GM23338 (cell line): ENCODE measurements around the gene INPP5K. TPM values are rescaled to one million over a fixed set of nuclear protein-coding genes. Genes with fewer than 3 reads are reported as not detected.

Experiments
- ATAC-seq: fragments of 200-7000 bp; cut with Tn5 transposase; 3 replicates; pipeline ENCODE4 v1.9.1; 2020
- DNase-seq: peaks from one replicate; pipeline ENCODE4 v3.0.0-alpha.2; 2015; ENCODE audit warnings: low spot score
- H2AFZ ChIP-seq: fragments of 200-600 bp; sonication (generic); 2 replicates; pipeline ENCODE4 v1.8.0; 2016; ENCODE audit warnings: antibody characterized with exemption, mild to moderate bottlenecking, moderate library complexity
- H3F3A ChIP-seq: fragments of 200-600 bp; sonication (generic); replicated peaks from 2 replicates; pipeline ENCODE4 v1.8.0; 2017; ENCODE audit warnings: antibody characterized with exemption, mixed run types, low read depth
- H3K27ac ChIP-seq: fragments of 200-600 bp; sonication (generic); 2 replicates; pipeline ENCODE4 v1.6.1; 2016; ENCODE audit warnings: low read depth
- H3K27me3 ChIP-seq: fragments of 200-600 bp; sonication (generic); 2 replicates; pipeline ENCODE4 v1.8.0; 2016; ENCODE audit warnings: mild to moderate bottlenecking, mixed run types, moderate library complexity; ENCODE audit not compliant: insufficient read depth
- H3K36me3 ChIP-seq: fragments of 200-600 bp; sonication (generic); 2 replicates; pipeline ENCODE4 v1.8.0; 2016; ENCODE audit warnings: mild to moderate bottlenecking; ENCODE audit not compliant: insufficient read depth
- H3K4me1 ChIP-seq: fragments of 200-600 bp; sonication (generic); 2 replicates; pipeline ENCODE4 v1.8.0; 2016; ENCODE audit warnings: mild to moderate bottlenecking, moderate library complexity; ENCODE audit not compliant: insufficient read depth
- H3K4me2 ChIP-seq: fragments of 200-600 bp; sonication (generic); 2 replicates; pipeline ENCODE4 v1.7.1; 2017; ENCODE audit warnings: mixed run types
- H3K4me3 ChIP-seq: fragments of 200-600 bp; sonication (generic); 2 replicates; pipeline ENCODE4 v1.6.1; 2016; ENCODE audit warnings: mixed run types
- H3K79me2 ChIP-seq: fragments of 200-600 bp; sonication (generic); replicated peaks from 2 replicates; pipeline ENCODE4 v1.8.0; 2017; ENCODE audit warnings: mild to moderate bottlenecking; ENCODE audit not compliant: insufficient read depth
- H3K9me2 ChIP-seq: fragments of 200-600 bp; sonication (generic); 2 replicates; pipeline ENCODE4 v1.8.0; 2017; ENCODE audit not compliant: insufficient read depth
- H4K20me1 ChIP-seq: fragments of 200-600 bp; sonication (generic); replicated peaks from 2 replicates; pipeline ENCODE4 v1.8.0; 2017; ENCODE audit warnings: mild to moderate bottlenecking; ENCODE audit not compliant: insufficient read depth
- H3K27ac Mint-ChIP-seq: 2 replicates; pipeline ENCODE4 v1.8.0; 2020; ENCODE audit warnings: inconsistent platforms, mild to moderate bottlenecking, moderate library complexity, mixed read lengths
- H3K27me3 Mint-ChIP-seq: 3 replicates; pipeline ENCODE4 v1.8.0; 2022; ENCODE audit warnings: low read depth, mild to moderate bottlenecking, moderate library complexity, mixed read lengths, inconsistent platforms; ENCODE audit not compliant: insufficient read depth, poor library complexity
- H3K36me3 Mint-ChIP-seq: 3 replicates; pipeline ENCODE4 v1.8.0; 2021; ENCODE audit warnings: low read depth, mild to moderate bottlenecking, inconsistent platforms, moderate library complexity, mixed read lengths
- H3K4me1 Mint-ChIP-seq: 3 replicates; pipeline ENCODE4 v1.8.0; 2020; ENCODE audit warnings: mild to moderate bottlenecking, inconsistent platforms, mixed read lengths
- H3K4me3 Mint-ChIP-seq: 3 replicates; pipeline ENCODE4 v1.8.0; 2021; ENCODE audit warnings: moderate library complexity, mild to moderate bottlenecking, inconsistent platforms, mixed read lengths
- H3K9me3 Mint-ChIP-seq: 3 replicates; pipeline ENCODE4 v1.8.0; 2020; ENCODE audit warnings: moderate library complexity, mild to moderate bottlenecking, inconsistent platforms, mixed read lengths
- CREB1 ChIP-seq: fragments of 250-450 bp; sonication (Bioruptor Pico); IDR thresholded peaks from 2 replicates; pipeline ENCODE4 v1.5.0; 2020; ENCODE audit warnings: low read depth, mild to moderate bottlenecking, moderate library complexity
- EZH2 ChIP-seq: fragments of 200-600 bp; sonication (generic); IDR thresholded peaks from one replicate; pipeline ENCODE4 v1.8.0; 2017; ENCODE audit warnings: antibody characterized with exemption, mild to moderate bottlenecking, low read depth; ENCODE audit not compliant: unreplicated experiment
- JUNB ChIP-seq: IDR thresholded peaks from one replicate; pipeline ENCODE4 v1.6.1; 2016; ENCODE audit warnings: antibody characterized with exemption; ENCODE audit not compliant: unreplicated experiment
- NANOG ChIP-seq: IDR thresholded peaks from 2 replicates; pipeline ENCODE4 v1.6.1; 2016; ENCODE audit warnings: antibody characterized with exemption, borderline replicate concordance
- POLR2AphosphoS5 ChIP-seq: IDR thresholded peaks from 2 replicates; pipeline ENCODE4 v1.6.1; 2016; ENCODE audit warnings: antibody characterized with exemption, low read depth
- STAT1 ChIP-seq: IDR thresholded peaks from one replicate; pipeline ENCODE4 v1.6.1; 2016; ENCODE audit warnings: antibody characterized with exemption; ENCODE audit not compliant: unreplicated experiment
- ZNF114 ChIP-seq: fragments of 250-450 bp; sonication (Bioruptor Pico); IDR thresholded peaks from 2 replicates; pipeline ENCODE4 v1.5.0; 2020; ENCODE audit warnings: mild to moderate bottlenecking, moderate library complexity
- polyA plus RNA-seq: library from polyadenylated mRNA; unstranded; fragments of >200 nt; fragmentation: Nextera tagmentation; extraction: Ambion mirVana; gene quantifications from 2 replicates; pipeline ENCODE4 v1.2.1, GENCODE V29; 2016
- total RNA-seq: library from RNA; depleted of rRNA; stranded (reverse); fragments of >200 nt; shearing (Covaris generic); gene quantifications from 2 replicates; pipeline ENCODE4 v1.2.3, GENCODE V29; 2014
- TF ChIP-seq, protein P1 (sequence below): IDR thresholded peaks from 2 replicates; pipeline ENCODE4 v1.6.1; 2016; ENCODE audit warnings: antibody characterized with exemption

The INPP5K gene
- total and polyA plus RNA-seq, 2 experiments from 2014 or later = 8.4 to 29.7 TPM

DNA sequence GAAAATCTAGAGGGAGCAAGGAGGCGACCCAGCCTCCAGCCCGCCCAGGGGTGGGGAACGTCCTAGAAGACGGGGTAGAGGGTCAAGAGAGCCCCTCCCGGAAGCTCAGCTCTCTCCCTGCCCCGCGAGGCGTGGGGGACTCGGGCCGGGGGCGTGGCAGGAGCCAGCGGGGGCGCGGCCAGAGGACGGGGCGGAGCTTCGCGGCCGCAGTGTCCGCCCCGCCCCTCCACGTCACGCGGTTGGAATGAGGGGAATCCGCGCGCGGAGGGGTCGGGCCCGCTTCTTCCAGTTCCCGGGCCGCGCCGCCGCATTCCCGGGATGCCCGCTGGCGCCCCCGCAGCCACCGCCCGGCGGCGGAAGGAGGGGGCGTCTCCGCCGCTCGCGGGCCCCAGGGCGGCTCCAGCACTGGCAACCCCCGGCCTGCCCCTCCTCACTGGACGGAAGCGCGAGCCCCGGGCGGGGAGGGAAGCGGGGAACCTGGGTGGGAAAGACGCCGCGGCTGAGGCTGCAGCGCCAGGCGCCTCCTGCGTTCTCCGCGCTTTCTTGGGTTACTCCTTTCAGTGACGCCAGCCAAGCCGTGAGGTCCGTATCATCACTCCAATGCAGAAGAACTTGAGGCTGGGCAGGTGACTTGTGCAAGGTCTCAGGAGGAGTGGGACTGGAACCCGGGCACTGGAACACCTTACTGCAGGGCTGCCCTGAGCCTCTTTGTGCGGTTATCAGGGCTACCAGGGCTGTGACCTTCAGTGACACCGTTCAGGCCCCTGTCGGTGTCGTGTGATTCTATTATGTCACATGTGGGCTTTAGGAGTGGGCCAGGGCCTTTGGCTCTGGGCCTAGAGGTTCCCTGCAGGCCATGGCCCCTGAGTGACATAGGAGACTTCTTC, 28.2 kb downstream of the INPP5K start:
- Histone ChIP-seq H3K27me3 (peaks cover 46% of the 10 kb centered on the region), H3K9me2 (no peaks in the 10 kb centered on the region), H3K4me3 (peak overlapping the region; percentile 65), H3K79me2 (peaks cover 8% of the 10 kb centered on the region; the same call in 1 of the 2 replicates), H3K27ac (no peak overlapping the region), H4K20me1 (no peaks in the 10 kb centered on the region; the same call in 1 of the 2 replicates), H2AFZ (peak overlapping the region; percentile 78; the same call in 1 of the 2 replicates), H3K4me2 (peak overlapping the region; percentile 85), H3F3A (peaks cover 36% of the 10 kb centered on the region), H3K36me3 (no peaks in the 10 kb centered on the region), H3K4me1 (peaks cover 19% of the 10 kb centered on the region)
- DNase-seq (peak; percentile 90), ATAC-seq (peak; percentile 8)
- Mint-ChIP-seq H3K27me3 (peaks cover 50% of the 10 kb centered on the region), H3K27ac (no peak overlapping the region), H3K36me3 (peaks cover 8% of the 10 kb centered on the region; the same call in 1 of the 3 replicates), H3K4me3 (peak overlapping the region; percentile 78), H3K4me1 (peaks cover 34% of the 10 kb centered on the region), H3K9me3 (no peaks in the 10 kb centered on the region; the same call in 2 of the 3 replicates)
- peak; percentile 65 for TF ChIP-seq CREB1
- TF ChIP-seq, protein P1, sequence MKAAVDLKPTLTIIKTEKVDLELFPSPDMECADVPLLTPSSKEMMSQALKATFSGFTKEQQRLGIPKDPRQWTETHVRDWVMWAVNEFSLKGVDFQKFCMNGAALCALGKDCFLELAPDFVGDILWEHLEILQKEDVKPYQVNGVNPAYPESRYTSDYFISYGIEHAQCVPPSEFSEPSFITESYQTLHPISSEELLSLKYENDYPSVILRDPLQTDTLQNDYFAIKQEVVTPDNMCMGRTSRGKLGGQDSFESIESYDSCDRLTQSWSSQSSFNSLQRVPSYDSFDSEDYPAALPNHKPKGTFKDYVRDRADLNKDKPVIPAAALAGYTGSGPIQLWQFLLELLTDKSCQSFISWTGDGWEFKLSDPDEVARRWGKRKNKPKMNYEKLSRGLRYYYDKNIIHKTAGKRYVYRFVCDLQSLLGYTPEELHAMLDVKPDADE = no peak
- TF ChIP-seq STAT1 = no peak
- no peak for TF ChIP-seq NANOG
- peak; percentile 30; the same call in 1 of the 2 replicates for TF ChIP-seq POLR2AphosphoS5
- TF ChIP-seq JUNB = no peak

DNA sequence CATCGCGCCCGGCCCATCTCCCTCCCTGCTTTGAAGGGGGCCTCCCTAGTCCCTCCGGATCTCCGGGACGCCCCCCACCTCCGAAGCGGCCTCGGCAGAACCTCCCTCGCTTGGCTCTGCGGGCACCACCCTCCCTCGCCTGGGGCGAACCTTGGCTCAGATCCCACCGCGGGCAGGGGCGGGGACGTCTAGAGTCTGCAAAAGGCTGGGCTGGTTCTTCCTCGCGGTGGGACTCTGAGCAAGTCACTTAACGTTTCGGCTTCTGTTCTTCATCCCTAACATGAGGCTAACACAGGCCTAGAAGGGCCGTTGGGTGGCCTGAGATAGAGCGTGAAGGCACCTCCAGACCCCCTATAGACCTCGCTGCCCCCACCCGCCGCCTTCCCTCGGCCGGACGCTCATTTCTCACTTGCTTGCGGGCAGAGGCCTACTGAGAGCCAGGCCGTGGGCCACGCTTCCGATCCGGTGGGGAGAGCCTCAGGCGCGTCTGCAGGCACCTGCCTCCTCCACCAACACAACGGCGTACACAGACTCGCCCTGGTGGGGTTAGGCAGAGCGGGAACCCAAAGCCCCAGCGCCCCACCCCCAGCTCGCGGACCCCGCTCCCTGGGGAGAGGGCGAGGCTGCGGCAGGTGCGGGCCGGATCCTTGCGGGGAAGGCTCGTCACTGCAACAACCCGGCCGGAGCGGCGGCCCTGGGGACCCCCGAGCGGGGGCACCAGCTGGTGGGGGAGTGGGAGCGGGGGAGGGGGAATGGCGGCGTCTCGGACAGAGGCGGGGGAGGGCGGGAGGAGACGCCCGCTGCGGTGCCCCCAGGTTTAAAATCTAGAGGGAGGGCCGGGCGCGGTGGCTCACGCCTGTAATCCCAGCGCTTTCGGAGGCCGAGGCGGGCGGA, 29.4 kb downstream of the INPP5K start:
- Histone ChIP-seq H3K27me3 (peaks cover 42% of the 10 kb centered on the region), H3F3A (peaks cover 35% of the 10 kb centered on the region), H3K9me2 (no peaks in the 10 kb centered on the region), H3K4me2 (peak overlapping the region; percentile 85), H3K79me2 (peaks cover 8% of the 10 kb centered on the region; the same call in 1 of the 2 replicates), H3K27ac (no peak overlapping the region), H3K4me1 (peaks cover 19% of the 10 kb centered on the region), H4K20me1 (no peaks in the 10 kb centered on the region; the same call in 1 of the 2 replicates), H3K4me3 (peak overlapping the region; percentile 65), H2AFZ (no peak overlapping the region), H3K36me3 (no peaks in the 10 kb centered on the region)
- ATAC-seq (peak; percentile 12), DNase-seq (peak; percentile 80)
- peak overlapping the region; percentile 78 for H3K4me3 Mint-ChIP-seq
- no peak overlapping the region for H3K27ac Mint-ChIP-seq
- TF ChIP-seq EZH2 = peak; percentile 36
- TF ChIP-seq ZNF114 (CRISPR knock-in tag) = no peak
- TF ChIP-seq POLR2AphosphoS5 = peak; percentile 20; the same call in 1 of the 2 replicates
- peaks cover 13% of the 10 kb centered on the region; the same call in 2 of the 3 replicates for H3K36me3 Mint-ChIP-seq
- H3K9me3 Mint-ChIP-seq = no peaks in the 10 kb centered on the region; the same call in 2 of the 3 replicates
- peaks cover 35% of the 10 kb centered on the region for H3K4me1 Mint-ChIP-seq
- peaks cover 51% of the 10 kb centered on the region for H3K27me3 Mint-ChIP-seq
